Activated CD8-positive, alpha-beta memory T cell treated with anti-CD3 and anti-CD28 coated beads for 4 hours (primary cell): ENCODE measurements around the gene NEURL3.
A peak's percentile ranks its signal among the peaks of the same experiment; 100 is the strongest.

ENCODE experiments used
- DNase-seq, 2 donors: peaks; one replicate each; pipeline ENCODE4 v3.0.0-alpha.2; 2020; ENCODE audit warnings: low read depth in 2 of 2

Gene NEURL3

GRCh38 chr2:96540136-96540535, 35.0 kb upstream of the NEURL3 start:
- no peak for DNase-seq

- no peak for DNase-seq
Observed at GRCh38 chr2:96539215-96539920, 34.2 kb upstream of the NEURL3 start.

- DNase-seq = peak; percentile 78 to 79
Observed at GRCh38 chr2:96538487-96539214, 33.5 kb upstream of the NEURL3 start.

GRCh38 chr2:96537734-96538486, 32.8 kb upstream of the NEURL3 start:
- peak in 1 of 2 donors; percentile 36 for DNase-seq

- peak; percentile 71 to 77 for DNase-seq
Observed at GRCh38 chr2:96537066-96537733, 32.0 kb upstream of the NEURL3 start.

- peak; percentile 85 to 86 for DNase-seq
Observed at GRCh38 chr2:96536445-96537065, 31.4 kb upstream of the NEURL3 start, which contains the start of gene ARID5A. Gene ARID5A (plus strand): TSS chr2:96536752. CDS start chr2:96536827, 75 bp downstream.

- no peak for DNase-seq
Observed at GRCh38 chr2:96535331-96535730, 30.2 kb upstream of the NEURL3 start.

GRCh38 chr2:96534701-96535181, 29.6 kb upstream of the NEURL3 start:
- DNase-seq = no peak

GRCh38 chr2:96534141-96534540, 29.0 kb upstream of the NEURL3 start:
- no peak for DNase-seq

GRCh38 chr2:96533292-96534073, 28.3 kb upstream of the NEURL3 start:
- no peak for DNase-seq

- DNase-seq = no peak
Observed at GRCh38 chr2:96532641-96533291, 27.6 kb upstream of the NEURL3 start.

GRCh38 chr2:96531872-96532505, 26.8 kb upstream of the NEURL3 start:
- DNase-seq = peak; percentile 74 to 84

- DNase-seq = no peak
Observed at GRCh38 chr2:96531366-96531765, 26.2 kb upstream of the NEURL3 start.

GRCh38 chr2:96530474-96531357, 25.6 kb upstream of the NEURL3 start:
- DNase-seq = no peak

- no peak for DNase-seq
Observed at GRCh38 chr2:96530144-96530430, 24.9 kb upstream of the NEURL3 start.

GRCh38 chr2:96529376-96530143, 24.4 kb upstream of the NEURL3 start:
- DNase-seq = no peak

GRCh38 chr2:96528700-96529375, 23.7 kb upstream of the NEURL3 start:
- no peak for DNase-seq
